ENCODE measurements around the gene PKNOX2.

Gene PKNOX2

GRCh38 chr11:125382822-125383221, 218.3 kb downstream of the PKNOX2 start:
- DNase-seq (ENCODE audit: low spot score) = no peak

DNA sequence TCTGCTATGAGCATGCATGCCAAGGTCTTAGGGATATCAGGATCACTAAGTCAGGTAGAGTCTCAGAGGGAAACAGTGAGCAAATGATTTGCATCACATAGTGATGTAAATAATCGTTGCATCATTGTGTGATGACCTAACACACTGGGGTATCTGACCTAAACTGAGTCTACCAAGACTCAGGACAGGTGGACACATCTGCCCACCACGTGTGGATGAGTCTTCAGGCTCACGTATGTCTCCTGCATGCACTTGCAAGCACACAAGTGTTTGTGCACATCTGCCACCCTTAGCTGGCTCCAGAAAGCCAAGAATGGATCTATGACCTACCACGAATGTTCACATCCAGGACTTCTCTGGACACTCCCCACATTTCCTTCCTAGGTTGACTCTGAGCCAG, 220.3 kb downstream of the PKNOX2 start:
- DNase-seq (ENCODE audit: low spot score) = no peak

DNA sequence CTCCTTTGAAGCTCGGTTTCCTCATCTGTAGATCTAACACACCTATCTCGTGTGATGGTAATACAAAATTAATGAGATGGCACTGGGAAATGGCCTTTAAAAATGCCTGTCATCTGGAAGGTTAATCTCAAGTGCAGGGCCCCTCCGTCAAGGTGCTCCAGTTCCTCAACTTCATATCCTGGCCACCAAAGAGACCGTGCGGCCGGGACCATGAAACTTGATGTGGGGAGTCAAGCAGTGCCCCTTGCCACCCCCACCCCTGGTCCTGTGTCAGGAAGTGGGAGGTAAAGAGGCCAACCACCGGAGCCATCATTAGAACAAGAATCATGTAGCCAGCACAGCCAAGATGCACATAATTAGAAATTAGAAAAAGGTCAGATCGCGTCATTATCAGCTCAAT, 223.3 kb downstream of the PKNOX2 start:
- DNase-seq (ENCODE audit: low spot score) = no peak

DNA sequence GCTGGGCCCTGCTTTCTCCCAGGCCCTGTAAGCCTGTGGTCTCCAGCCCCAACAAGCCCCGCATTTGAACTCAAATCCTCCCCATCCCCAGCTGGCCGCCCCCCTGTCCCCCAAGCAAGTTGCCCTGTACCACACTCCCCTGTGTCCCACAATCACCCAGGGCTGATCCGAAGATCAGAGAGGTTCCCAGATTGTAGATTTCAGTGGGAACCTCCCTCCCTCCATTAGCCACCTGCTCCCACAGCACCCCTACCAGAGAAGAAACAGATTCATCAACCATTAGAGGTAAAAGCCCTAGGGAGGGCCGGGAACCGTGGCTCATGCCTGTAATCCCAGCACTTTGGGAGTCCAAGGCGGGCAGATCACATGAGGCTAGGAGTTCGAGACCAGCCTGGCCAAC, 224.1 kb downstream of the PKNOX2 start:
- no peak for DNase-seq (ENCODE audit: low spot score)

GRCh38 chr11:125389339-125390166, 225.0 kb downstream of the PKNOX2 start:
- DNase-seq (ENCODE audit: low spot score) = no peak

GRCh38 chr11:125390946-125391345, 226.4 kb downstream of the PKNOX2 start:
- no peak for DNase-seq (ENCODE audit: low spot score)

DNA sequence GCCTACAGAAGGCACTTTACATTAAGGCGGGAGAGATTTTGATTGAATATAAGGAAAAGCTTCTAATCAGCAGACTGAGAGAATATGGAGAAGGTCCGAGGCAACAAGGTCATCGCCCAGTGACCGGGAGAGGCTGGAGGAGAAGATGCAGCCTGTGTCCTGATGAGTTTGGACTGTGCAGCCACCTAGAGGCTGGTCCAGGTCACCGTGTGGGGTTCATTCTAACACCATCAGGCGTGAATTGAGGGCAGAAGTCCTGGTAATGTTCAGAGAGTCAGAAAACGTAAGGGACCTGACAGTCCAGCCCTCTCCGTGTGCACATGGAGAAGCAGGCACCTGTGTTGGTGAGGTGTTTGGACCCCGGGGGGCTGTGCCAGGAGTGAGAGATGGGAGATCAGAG, 228.8 kb downstream of the PKNOX2 start:
- no peak for DNase-seq (ENCODE audit: low spot score)

GRCh38 chr11:125394296-125394695, 229.7 kb downstream of the PKNOX2 start:
- no peak for DNase-seq (ENCODE audit: low spot score)

- DNase-seq (ENCODE audit: low spot score) = no peak
Measured at GRCh38 chr11:125397421-125397820, 232.9 kb downstream of the PKNOX2 start.

DNA sequence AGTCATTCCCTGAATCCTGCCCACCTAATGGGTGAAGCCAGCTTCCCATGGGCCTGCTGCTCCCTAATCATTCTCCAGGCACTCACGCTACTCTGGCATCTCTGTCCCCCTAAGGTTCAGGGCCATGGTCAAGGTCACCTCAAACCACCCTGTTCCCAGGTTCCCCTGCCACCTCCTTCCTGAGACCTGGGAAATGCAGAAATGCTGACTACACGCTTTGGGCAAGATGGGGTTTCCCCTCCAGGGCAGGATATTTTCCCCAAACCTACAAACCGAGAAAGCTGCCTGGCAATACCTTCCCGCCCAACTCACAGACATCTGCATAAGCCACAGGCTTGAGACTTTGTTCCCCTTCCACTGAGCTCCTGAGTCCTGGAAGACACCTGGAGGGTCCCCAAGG, 233.9 kb downstream of the PKNOX2 start:
- DNase-seq (ENCODE audit: low spot score) = no peak

- DNase-seq (ENCODE audit: low spot score) = no peak
Measured at GRCh38 chr11:125398994-125399640, 234.6 kb downstream of the PKNOX2 start.

- no peak for DNase-seq (ENCODE audit: low spot score)
Measured at GRCh38 chr11:125399945-125400344, 235.4 kb downstream of the PKNOX2 start.

DNA sequence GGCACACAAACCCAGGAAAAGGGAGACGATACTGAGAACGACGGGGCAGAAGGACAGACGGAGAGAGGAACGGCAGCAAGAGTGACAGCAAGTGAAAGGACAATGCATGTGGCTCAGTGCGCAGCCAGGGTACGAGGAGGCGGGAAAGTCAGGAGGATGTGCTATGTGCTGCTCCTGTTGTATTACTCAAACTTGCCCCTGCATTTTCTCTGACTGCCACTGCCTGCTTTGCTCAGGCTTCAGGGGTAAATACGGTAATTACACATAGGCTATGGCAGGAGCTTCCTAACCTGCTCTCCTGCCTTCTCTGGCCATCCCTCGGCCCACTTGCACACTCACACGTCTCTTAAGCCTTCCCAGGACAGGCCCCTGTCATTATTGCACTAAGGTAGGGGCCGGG, 236.7 kb downstream of the PKNOX2 start:
- no peak for DNase-seq (ENCODE audit: low spot score)

DNA sequence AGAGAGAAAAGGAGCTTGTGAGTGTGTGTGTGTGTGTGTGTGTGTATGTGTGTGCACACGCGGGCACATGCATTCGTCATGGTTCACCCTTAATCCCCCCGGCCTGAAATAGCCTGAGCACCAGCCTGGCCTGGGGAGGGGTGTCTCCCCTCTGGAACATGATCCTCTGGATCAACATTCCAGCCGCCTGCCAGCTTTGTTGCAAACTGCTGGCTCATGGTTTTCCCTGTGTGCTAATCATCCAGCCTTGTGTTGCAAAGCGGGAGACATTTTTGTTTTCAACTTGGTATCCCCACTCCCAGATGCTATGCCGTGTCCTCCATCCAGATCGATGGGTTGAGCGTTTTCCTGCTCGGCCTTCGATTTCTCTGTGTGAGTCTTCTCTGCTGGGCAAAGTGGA, 237.2 kb downstream of the PKNOX2 start:
- DNase-seq (ENCODE audit: low spot score) = no peak

- no peak for DNase-seq (ENCODE audit: low spot score)
Measured at GRCh38 chr11:125402435-125402834, 237.9 kb downstream of the PKNOX2 start.

- DNase-seq (ENCODE audit: low spot score) = no peak
Measured at GRCh38 chr11:125404157-125404810, 239.7 kb downstream of the PKNOX2 start.

DNA sequence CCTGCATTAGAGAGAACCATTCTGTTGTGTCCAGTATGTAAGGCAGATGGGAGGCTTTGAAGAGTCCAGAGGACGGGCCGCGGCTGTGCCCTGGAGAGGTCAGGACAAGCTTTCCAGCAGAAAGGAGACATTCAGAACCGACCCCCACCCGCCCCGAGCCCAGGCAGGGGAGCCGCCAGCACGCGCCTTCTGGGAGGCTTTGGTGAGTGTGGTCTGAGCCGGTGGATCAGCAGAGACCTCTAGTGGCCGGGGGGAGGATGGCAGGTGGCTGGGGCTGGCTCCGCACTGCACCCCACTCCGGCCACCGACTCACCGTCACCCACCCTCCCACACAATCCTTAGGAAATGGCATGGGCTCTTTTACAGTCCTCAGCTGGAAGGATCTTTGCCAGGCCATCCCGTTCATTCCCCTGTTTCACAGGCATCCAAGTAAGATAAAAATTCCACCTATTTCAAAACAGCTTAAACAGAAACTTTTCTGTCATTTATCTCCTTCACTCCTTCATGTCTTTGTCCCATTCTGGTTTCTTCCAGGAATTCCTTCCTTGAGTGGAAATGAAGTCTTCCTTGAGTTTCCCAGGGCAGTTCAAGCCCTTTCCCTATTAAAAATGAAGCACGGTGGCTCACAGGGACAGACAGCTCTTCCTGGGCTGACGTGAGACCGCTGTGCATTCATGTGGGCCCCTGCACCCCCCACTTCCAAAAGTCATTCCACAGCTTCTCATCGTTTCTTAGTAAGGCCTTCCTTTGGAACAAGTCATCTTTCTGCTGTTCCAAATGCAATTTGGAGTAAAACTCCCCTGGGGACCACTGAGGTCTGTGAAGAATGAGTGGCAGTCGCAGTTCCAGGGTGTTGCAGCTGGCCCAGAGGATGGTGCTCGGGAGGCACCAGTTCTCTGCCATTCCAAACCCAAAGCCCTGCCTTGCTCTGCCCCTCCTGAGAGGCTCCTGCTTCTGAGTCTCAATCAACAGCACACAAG, 240.6 kb downstream of the PKNOX2 start:
- DNase-seq (ENCODE audit: low spot score) = peak; percentile 66

DNA sequence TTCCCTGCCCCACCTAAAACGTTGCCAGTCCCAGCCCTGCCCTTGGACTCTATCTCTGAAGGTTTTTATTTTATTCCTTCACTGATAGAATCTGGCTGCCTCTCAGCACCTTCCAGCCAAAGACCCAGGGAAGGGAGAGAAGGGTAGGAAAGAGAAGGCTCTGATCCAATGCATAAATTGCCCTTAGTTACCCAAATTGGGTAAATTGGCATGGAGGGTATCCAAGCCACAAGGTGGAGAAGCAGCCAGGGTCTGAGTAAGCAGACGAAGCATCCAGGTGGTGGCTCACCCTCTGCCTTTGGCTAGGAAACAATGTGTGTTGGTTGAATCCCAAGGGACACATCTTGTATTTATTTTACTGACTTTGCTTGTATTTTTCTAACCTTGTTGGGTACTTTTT, 242.5 kb downstream of the PKNOX2 start:
- DNase-seq (ENCODE audit: low spot score) = no peak

- no peak for DNase-seq (ENCODE audit: low spot score)
Measured at GRCh38 chr11:125408311-125408711, 243.8 kb downstream of the PKNOX2 start.

DNA sequence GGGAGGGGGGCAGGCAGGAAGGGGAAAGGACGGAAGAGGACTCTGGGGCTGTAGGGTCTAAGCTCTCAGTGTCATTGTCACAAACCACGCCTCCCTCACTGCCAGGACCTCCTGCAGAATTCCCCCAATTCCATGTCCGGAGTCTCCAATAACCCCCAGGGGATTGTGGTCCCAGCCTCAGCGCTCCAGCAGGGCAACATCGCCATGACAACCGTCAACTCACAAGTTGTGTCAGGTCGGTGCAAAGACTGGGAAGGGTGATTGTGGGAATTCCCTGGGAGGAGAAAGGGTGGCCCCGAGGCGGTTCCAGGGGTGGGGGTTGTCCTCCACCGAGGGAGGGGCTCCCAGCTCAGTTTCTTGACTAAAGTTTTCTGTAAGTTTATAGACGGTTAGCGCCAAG, 245.5 kb downstream of the PKNOX2 start:
- no peak for DNase-seq (ENCODE audit: low spot score)

- no peak for DNase-seq (ENCODE audit: low spot score)
Measured at GRCh38 chr11:125412177-125412496, 247.6 kb downstream of the PKNOX2 start.

DNA sequence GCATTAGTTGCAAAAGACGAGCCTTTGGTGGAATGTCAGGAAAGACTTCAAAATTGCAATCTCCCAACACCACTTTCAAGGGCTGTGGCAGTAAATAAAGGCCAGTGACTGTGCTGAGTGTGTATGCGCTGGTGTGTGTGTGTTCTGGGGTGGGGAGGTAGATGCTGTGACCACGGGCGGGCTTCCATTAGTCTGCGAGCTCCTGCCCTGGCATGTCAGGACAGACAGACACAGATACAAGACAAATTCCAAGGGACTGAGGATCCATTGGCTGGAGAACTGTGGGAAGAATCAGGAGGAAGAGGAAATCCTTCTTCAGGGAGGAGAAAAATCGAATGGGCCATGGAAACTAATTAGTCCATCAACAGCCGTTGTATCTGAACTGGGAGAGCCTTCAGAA, 248.0 kb downstream of the PKNOX2 start:
- no peak for DNase-seq (ENCODE audit: low spot score)
